Aorta (tissue), 5 donors: ENCODE measurements around the gene SPECC1. TPM values are rescaled to one million over a fixed set of nuclear protein-coding genes. Genes with fewer than 3 reads are reported as not detected.
"Not testable (repeated sequence)": the region's sequence is repeated elsewhere in the genome, so short reads cannot be mapped to it uniquely, and the experiment has no call there.

Source experiments
- ATAC-seq: fragments of 200-7000 bp; cut with Tn5 transposase; one replicate; pipeline ENCODE4 v1.9.1; 2022; ENCODE audit warnings: moderate library complexity; ENCODE audit not compliant: low FRiP score
- DNase-seq, 2 donors: peaks; one replicate each; pipeline ENCODE4 v3.0.0-alpha.2; 2020
- H3K27ac ChIP-seq, 2 donors: one replicate each; pipeline ENCODE4 v1.5.1; 2013; ENCODE audit warnings: low read length in 2 of 2, mild to moderate bottlenecking in 2 of 2, moderate library complexity in 2 of 2, control low read depth in 1 of 2, inconsistent platforms in 1 of 2, low read depth in 1 of 2
- H3K27me3 ChIP-seq, 2 donors: one replicate each; pipeline ENCODE4 v1.6.1; 2013; ENCODE audit warnings: control low read depth in 1 of 2, low read length in 1 of 2, mild to moderate bottlenecking in 1 of 2, moderate library complexity in 1 of 2; ENCODE audit not compliant: insufficient read depth in 2 of 2, control insufficient read depth in 1 of 2
- H3K36me3 ChIP-seq, 2 donors: one replicate each; pipeline ENCODE4 v1.6.1; 2013; ENCODE audit warnings: control low read depth in 1 of 2, low read length in 1 of 2, mild to moderate bottlenecking in 1 of 2; ENCODE audit not compliant: insufficient read depth in 2 of 2, control insufficient read depth in 1 of 2
- H3K4me1 ChIP-seq, 2 donors: one replicate each; pipeline ENCODE4 v1.6.1; 2013; ENCODE audit warnings: low read length in 2 of 2, control low read depth in 1 of 2, mild to moderate bottlenecking in 1 of 2, moderate library complexity in 1 of 2; ENCODE audit not compliant: insufficient read depth in 2 of 2, control insufficient read depth in 1 of 2
- H3K4me3 ChIP-seq, 2 donors: one replicate each; pipeline ENCODE4 v1.5.1; 2013; ENCODE audit warnings: low read length in 2 of 2, control low read depth in 1 of 2, mild to moderate bottlenecking in 1 of 2
- H3K9me3 ChIP-seq: one replicate; pipeline ENCODE4 v1.6.1; 2013; ENCODE audit warnings: mild to moderate bottlenecking, low read length; ENCODE audit not compliant: control insufficient read depth
- WGBS, 2 donors: extraction: QIAGEN DNeasy Blood & Tissue Kit; methylation state at CpG; one replicate each; pipeline ENCODE4 v1.1.7; 2013; 5-methylcytosine and 5-hydroxymethylcytosine counted together
- intact Hi-C, 2 donors: fragments of 100-400 bp; cut with DNase I; formaldehyde crosslinking; loops; one replicate each; pipeline versions ENCODE4 v1.14.2 to v1.15.0; 2022
- polyA plus RNA-seq, 2 donors: library from polyadenylated mRNA; stranded (reverse); fragments of 200-250 nt; gene quantifications; one replicate each; pipeline ENCODE4 v1.2.3, GENCODE V29; 2013
- total RNA-seq, 2 donors: library from RNA; stranded (reverse); fragmentation: NEBNext Ultra II Directional; extraction: Animal tissue kit (Norgen Biotek cat#: 25700); gene quantifications; one replicate each; pipeline ENCODE4 v1.2.1, GENCODE V29; 2021
- donor health status: healthy with polysubstance abuse.
- donor health status: Bipolar disorder and iron deficiency.
- donor health status: DM: no; HTN: no; CAD: no.
- donor health status: DM: no; HTN: no; CAD: no.
- donor health status: DM: yes; HTN: yes; CAD: no.

The SPECC1 gene
- total and polyA plus RNA-seq, 4 donors = 37.4 to 68.8 (median 50.3) TPM

DNA sequence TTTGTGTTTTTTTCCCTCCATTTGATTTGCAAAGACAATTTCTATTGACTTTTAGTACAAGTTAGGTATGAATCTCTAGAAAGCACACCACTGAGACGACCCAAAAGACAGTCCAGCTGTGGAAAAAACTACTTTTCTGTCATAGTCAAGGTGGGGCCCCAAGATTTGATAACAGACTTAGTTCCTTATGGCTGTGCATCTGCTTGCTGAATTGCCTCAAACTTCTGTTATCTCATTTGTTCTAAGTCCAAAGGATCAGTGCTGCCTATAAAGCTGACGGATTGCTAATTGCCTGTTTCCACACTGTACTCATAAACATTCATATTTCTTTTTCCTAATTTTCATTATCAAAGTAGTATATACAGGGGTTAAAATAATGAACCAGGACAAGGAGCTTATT, 180.8 kb downstream of the SPECC1 start:
- Histone ChIP-seq H3K4me3 (no peak overlapping the region), H3K9me3 (no peaks in the 10 kb centered on the region), H3K36me3 (no peaks in the 10 kb centered on the region), H3K27ac (peak overlapping the region in 1 of 2 donors; percentile 12), H3K4me1 (peaks cover 4 to 8% of the 10 kb centered on the region in 2 donors), H3K27me3 (no peaks in the 10 kb centered on the region)
- intact Hi-C loops = no loop called here
- ATAC-seq (no peak), DNase-seq (no peak)
- WGBS, 2 donors = 72 to 78% methylated on average over 2 of the region's 2 CpGs

DNA sequence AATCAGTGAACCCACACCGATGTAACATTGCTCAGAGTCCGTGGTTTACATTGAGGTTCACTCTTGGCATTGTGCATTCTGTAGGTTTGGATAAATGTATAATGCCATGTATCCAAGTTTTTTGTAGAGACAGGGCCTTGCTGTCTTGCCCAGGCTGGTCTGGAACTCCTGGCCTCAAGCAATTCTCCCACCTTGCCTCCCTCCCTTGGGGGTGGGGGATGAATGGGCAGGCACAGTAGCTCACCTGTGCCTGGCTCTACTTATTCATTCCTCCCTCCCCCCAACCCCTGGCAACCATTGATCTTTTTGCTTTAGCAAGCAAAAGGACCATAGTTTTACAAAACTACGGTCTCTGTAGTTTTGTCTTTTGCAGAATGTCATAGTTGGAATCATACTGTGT, 181.4 kb downstream of the SPECC1 start:
- ATAC-seq (no peak), DNase-seq (no peak)
- Histone ChIP-seq H3K27ac (peak overlapping the region in 1 of 2 donors; percentile 15), H3K27me3 (no peaks in the 10 kb centered on the region), H3K4me1 (peaks cover 4 to 8% of the 10 kb centered on the region in 2 donors), H3K9me3 (no peaks in the 10 kb centered on the region), H3K4me3 (no peak overlapping the region), H3K36me3 (no peaks in the 10 kb centered on the region)
- 85 to 86% methylated on average over 3 of the region's 3 CpGs for WGBS, 2 donors
- intact Hi-C loops = no loop called here

DNA sequence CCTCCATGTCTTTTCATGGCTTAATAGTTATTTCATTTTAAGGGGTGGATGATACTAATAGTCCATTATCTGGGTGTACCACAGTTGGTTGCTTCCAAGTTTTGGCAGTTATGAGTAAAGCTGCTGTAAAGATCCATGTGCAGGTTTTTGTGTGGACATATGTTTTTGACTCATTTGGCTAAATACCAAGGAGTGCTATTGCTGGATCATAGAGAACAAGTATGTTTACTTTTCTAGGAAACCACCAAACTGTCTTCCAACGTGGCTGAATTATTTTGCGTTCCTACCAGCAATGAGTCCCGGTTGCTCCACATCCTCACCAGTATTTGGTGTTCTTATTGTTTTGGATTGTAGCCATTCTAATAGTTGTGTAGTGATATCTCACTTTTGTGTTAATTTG, 181.9 kb downstream of the SPECC1 start:
- H3K27ac ChIP-seq = no peak overlapping the region
- no peaks in the 10 kb centered on the region for H3K36me3 ChIP-seq
- H3K27me3 ChIP-seq = no peaks in the 10 kb centered on the region
- intact Hi-C loops = no loop called here
- no peak overlapping the region for H3K4me3 ChIP-seq
- H3K9me3 ChIP-seq = no peaks in the 10 kb centered on the region
- no peak for ATAC-seq
- DNase-seq = no peak
- 12 to 34% methylated on average over 3 of the region's 3 CpGs for WGBS, 2 donors
- peaks cover 4 to 8% of the 10 kb centered on the region in 2 donors for H3K4me1 ChIP-seq

DNA sequence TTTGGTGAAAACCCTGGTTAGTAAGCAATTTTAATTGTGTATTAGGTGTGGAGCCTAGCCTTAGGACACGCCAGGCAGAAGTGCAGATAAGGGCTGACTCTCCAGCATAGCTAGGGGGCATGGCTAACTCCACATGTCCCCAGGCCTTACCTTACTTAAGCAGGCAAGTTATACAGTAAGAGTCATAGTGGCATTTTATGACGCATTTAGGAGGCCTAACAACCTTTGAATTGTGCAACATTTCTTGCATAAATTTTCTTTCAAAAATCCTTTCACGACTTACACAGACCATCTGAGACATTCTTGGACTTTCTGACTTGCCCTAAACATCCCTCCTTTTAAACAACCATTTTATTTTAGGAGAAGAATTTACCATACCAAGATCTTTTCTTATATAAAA, 187.1 kb downstream of the SPECC1 start:
- intact Hi-C loops = not testable (repeated sequence)

DNA sequence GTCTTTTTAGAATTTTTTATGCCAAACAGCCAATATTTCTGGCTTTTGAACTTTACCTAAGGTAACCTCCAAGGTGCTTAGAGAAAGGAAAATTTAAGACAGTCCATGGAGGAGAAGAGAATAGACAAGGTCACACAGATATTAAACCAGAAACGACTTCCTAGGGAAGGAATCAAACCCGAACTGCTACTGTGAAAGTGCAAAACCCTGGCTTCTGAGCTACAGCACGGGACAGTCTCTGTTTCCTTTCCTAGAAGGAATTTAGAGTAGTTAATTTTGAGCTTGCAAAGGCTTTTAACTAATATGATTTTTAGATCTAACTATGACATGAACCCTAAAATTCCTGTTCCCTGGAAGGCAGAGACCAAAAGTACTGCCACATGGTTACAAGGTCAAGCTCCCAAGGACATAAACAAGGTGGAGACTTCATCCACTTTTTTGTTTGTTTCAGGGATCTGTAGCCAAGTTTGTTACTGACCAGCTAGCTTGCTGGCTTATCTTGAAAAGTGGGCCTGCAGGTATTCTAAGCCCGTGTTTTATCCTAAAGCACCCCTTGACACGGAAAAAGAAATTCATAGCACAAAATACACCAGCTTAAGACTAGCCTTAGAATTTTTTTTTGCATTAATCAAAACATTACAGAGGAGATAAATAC, 188.2 kb downstream of the SPECC1 start:
- 52 to 58% methylated on average over 5 of the region's 5 CpGs for WGBS, 2 donors

More for the DNA sequence above, 187.1 kb downstream of the SPECC1 start:
- H3K27ac ChIP-seq, H3K9me3 ChIP-seq, H3K4me3 ChIP-seq, H3K4me1 ChIP-seq, H3K36me3 ChIP-seq, ATAC-seq, DNase-seq, H3K27me3 ChIP-seq: not testable (repeated sequence)
- WGBS, 2 donors = 93 to 95% methylated on average over 3 of the region's 3 CpGs

DNA sequence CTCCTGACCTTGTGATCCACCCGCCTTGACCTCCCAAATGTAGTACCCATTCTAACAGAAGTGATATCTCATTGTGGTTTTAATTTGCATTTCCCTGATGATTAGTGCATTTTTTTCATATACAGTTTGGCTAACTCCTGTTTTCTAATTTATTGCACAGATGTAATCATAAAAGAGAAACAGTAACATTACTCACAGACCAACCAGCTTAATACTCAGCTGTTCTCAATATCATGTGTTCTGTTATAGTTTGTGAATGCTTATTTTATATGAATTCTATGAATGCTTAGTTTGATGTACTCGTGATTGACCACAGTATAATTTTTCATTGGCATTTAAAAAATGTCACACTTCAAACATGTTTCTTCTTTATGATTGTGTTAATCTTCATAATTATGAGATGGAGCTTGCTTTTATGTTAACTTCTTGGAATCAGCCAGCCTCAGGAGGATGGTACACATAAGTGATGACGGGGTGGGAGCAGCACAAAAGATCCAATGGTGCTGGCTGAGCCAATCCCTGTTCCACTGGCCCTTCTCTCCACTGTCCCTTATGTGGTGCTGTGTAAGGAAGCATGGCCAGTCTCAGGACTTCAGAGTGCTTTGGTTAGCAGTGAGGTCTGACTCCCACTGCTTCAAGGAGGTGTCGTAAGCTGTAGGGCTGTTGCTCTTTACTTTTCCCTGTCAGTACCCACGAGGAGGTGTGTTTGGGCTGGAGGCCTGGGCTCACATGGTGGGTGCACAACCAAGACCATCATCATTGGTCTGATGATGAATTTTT, 191.0 kb downstream of the SPECC1 start:
- Histone ChIP-seq H3K27me3 (no peaks in the 10 kb centered on the region), H3K4me3 (no peak overlapping the region), H3K9me3 (no peaks in the 10 kb centered on the region), H3K4me1 (peaks cover 3 to 5% of the 10 kb centered on the region in 2 donors), H3K36me3 (peaks cover 0 to 6% of the 10 kb centered on the region in 2 donors), H3K27ac (no peak overlapping the region)
- WGBS, 2 donors = 89 to 93% methylated on average over 5 of the region's 5 CpGs
- DNase-seq (no peak), ATAC-seq (no peak)
- intact Hi-C loops = no loop called here

More for the DNA sequence above, 188.2 kb downstream of the SPECC1 start:
- no peaks in the 10 kb centered on the region for H3K9me3 ChIP-seq
- ATAC-seq (no peak), DNase-seq (no peak)
- no peaks in the 10 kb centered on the region for H3K27me3 ChIP-seq
- H3K27ac ChIP-seq = no peak overlapping the region
- H3K4me1 ChIP-seq = peaks cover 0 to 5% of the 10 kb centered on the region in 2 donors
- no peaks in the 10 kb centered on the region for H3K36me3 ChIP-seq
- H3K4me3 ChIP-seq = no peak overlapping the region
- intact Hi-C loops = no loop called here

DNA sequence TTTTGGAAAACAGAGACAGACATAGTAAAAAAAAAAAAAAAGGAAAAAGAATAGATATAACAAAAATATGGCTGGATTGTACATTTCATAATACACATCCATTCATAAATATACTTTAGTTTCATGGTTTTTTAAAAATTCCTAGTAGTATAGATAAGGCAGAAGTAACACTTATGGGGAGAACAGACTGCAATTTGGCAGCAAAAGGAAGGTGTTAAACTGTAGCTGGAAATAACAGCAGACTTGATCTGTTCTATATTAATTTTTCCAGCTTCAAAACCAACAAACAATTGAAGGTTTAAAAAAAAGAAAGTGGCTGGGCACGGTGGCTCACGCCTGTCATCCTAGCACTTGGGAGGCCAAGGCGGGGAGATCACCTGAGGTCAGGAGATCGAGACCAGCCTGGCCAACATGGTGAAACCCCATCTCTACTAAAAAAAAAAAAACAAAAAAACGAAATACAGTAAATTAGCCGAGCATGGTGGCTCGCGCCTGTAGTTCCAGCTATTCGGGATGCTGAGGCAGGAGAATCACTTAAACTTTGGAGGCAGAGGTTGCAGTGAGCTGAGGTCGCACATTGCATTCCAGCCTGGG, 191.8 kb downstream of the SPECC1 start:
- WGBS, 2 donors = 82 to 86% methylated on average over 10 of the region's 10 CpGs
- intact Hi-C loops = no loop called here
- no peak for ATAC-seq
- no peak for DNase-seq
- no peaks in the 10 kb centered on the region for H3K27me3 ChIP-seq
- H3K27ac ChIP-seq = no peak overlapping the region
- no peak overlapping the region for H3K4me3 ChIP-seq
- peaks cover 4 to 6% of the 10 kb centered on the region in 2 donors for H3K4me1 ChIP-seq
- no peaks in the 10 kb centered on the region for H3K9me3 ChIP-seq
- H3K36me3 ChIP-seq = peaks cover 0 to 6% of the 10 kb centered on the region in 2 donors

DNA sequence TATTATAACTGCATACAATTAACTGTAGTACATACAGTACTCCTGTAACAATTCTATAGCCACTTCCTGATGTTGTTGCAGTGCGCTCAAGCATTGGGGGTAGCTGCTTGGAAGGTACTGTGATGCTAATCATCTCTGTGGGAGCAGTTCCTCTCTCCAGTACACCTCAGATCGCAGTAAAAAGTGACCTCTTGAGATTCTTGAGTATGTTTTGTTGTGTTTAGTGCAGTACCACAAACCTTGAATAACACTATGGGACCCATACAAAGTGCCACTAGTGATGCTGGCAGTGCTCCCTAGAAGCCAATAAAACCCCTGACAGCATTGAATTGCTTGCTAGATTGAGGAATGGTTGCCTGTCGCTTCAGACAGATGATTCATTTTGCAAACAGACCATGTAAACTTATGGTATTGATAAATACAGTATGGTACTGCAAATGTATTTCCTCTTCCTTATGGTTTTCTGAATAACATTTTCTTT, 193.0 kb downstream of the SPECC1 start:
- Histone ChIP-seq H3K9me3 (no peaks in the 10 kb centered on the region), H3K27me3 (no peaks in the 10 kb centered on the region), H3K4me1 (peaks cover 6 to 9% of the 10 kb centered on the region in 2 donors), H3K27ac (no peak overlapping the region), H3K4me3 (no peak overlapping the region), H3K36me3 (peaks cover 0 to 6% of the 10 kb centered on the region in 2 donors)
- 88 to 92% methylated on average over 3 of the region's 3 CpGs for WGBS, 2 donors
- DNase-seq (no peak), ATAC-seq (no peak)
- intact Hi-C loops = no loop called here
